Measurements from ENCODE around the gene CADPS2. TPM values are rescaled to one million over a fixed set of nuclear protein-coding genes. Genes with fewer than 3 reads are reported as not detected.

Gene CADPS2
- total and polyA plus RNA-seq, 8 donors, result 7.0 to 57.8 (median 29.7) TPM

DNA sequence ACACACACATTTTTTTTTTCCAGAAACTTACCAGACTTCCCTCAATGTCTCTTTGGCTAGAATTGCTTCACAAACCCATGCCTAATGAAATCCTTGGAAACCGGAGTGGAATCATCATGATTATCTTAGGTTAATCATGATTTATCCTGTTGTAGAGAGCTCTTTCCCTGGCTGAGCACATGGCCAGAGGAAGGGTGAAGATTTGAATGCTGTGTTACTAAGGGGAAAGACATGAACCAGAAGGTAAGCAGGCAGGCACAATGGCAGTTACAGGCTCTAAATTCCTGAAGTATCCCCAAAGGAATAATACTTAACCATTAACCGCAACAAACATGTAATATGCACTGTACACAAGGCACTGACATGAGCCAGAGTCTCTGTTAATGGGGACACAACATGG lies 179.4 kb downstream of the CADPS2 start:
- intact Hi-C loops (cut with DNase I; ENCODE audit: low total_unique reads), result no loop called here
- DNase-seq, result no peak
- H3K9me3 ChIP-seq, result no peaks in the 10 kb centered on the region
- H3K36me3 ChIP-seq, result peaks cover 0 to 4% (median 0%) of the 10 kb centered on the region in 4 donors
- no peak for TF ChIP-seq POLR2A (IDR thresholded peaks at IDR 0.05)
- TF ChIP-seq EP300 (IDR thresholded peaks at IDR 0.05), result no peak
- TF ChIP-seq, protein P1, sequence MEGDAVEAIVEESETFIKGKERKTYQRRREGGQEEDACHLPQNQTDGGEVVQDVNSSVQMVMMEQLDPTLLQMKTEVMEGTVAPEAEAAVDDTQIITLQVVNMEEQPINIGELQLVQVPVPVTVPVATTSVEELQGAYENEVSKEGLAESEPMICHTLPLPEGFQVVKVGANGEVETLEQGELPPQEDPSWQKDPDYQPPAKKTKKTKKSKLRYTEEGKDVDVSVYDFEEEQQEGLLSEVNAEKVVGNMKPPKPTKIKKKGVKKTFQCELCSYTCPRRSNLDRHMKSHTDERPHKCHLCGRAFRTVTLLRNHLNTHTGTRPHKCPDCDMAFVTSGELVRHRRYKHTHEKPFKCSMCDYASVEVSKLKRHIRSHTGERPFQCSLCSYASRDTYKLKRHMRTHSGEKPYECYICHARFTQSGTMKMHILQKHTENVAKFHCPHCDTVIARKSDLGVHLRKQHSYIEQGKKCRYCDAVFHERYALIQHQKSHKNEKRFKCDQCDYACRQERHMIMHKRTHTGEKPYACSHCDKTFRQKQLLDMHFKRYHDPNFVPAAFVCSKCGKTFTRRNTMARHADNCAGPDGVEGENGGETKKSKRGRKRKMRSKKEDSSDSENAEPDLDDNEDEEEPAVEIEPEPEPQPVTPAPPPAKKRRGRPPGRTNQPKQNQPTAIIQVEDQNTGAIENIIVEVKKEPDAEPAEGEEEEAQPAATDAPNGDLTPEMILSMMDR (IDR thresholded peaks at IDR 0.05), result no peak
- no peak for TF ChIP-seq POLR2AphosphoS5 (IDR thresholded peaks at IDR 0.05)
- H3K27me3 ChIP-seq, result no peaks in the 10 kb centered on the region
- no peak overlapping the region for H3K27ac ChIP-seq
- H3K4me1 ChIP-seq, result no peaks in the 10 kb centered on the region
- H3K4me3 ChIP-seq, result no peak overlapping the region
- WGBS, 5 donors, result 72 to 92% (median 87%) methylated on average over 2 of the region's 2 CpGs

DNA sequence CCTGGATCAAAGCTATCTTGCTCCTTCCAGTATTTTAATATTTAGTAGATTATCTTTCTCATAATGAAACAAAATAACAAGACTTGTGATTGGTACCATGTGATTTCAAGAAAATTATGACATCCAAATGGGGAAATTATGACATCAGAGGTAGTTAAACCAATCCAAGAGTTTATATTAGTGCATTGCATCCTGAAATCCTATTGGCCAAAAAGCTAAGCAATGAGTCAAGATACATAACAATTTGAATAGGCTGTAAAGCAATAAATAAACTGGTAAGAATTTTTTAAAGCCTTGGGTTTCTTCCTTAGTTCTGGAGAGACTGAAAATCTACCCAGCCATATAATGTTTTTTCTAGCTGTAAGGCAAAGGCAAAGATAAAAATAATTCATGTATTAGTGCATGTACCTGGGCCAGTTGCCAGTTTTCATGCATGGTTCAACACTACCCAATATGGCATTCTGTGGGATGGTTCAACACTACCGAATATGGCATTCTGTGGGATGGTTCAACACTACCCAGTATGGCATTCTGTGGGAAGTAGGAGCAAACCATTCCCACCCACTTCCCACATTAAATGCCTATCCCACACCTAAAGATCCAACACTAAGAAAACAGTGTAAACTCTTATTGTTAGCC lies 183.3 kb downstream of the CADPS2 start, which contains the start of gene RNF148:
TSS of gene RNF148 (minus strand) at position 51 of the 639 bp plus-strand sequence. CDS start 172 bp downstream, outside the sequence.
- no peak for DNase-seq
- TF ChIP-seq, protein P1 (IDR thresholded peaks at IDR 0.05), result no peak
- TF ChIP-seq POLR2A (IDR thresholded peaks at IDR 0.05) (no peak), EP300 (IDR thresholded peaks at IDR 0.05) (no peak), POLR2AphosphoS5 (IDR thresholded peaks at IDR 0.05) (no peak)
- H3K36me3 ChIP-seq, result peaks cover 0 to 6% (median 0%) of the 10 kb centered on the region in 4 donors
- 86 to 97% (median 92%) methylated on average over 1 of the region's 1 CpG for WGBS, 5 donors
- H3K27me3 ChIP-seq, result no peaks in the 10 kb centered on the region
- no peak within 1 kb of the TSS for H3K27ac ChIP-seq
- intact Hi-C loops (cut with DNase I; ENCODE audit: low total_unique reads), result no loop called here
- H3K9me3 ChIP-seq, result no peaks in the 10 kb centered on the region
- no peaks in the 10 kb centered on the region for H3K4me1 ChIP-seq
- no peak within 1 kb of the TSS for H3K4me3 ChIP-seq

DNA sequence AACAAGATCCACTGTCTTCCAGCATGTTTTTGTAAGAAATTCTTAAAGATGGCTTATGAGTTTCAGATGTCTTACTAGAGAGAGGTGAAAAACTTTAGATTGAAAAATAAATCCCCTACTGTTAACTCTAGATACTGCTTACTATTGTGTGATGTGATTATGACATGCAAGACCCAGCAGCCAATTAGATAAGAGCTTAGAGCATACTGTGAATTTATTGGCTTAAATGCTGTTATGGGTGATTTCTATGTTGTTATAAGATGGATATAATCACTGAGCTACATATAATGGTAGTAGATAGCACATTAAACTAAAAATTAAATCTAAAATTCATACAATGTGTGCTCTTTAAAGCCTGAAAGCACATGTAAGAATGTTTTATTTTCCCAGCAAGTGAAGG lies 187.2 kb downstream of the CADPS2 start, which contains the start of gene RNF133:
TSS of gene RNF133 (minus strand) at position 101 of the 400 bp plus-strand sequence. CDS start 199 bp downstream, outside the sequence.
- H3K9me3 ChIP-seq, result no peaks in the 10 kb centered on the region
- H3K27ac ChIP-seq, result no peak within 1 kb of the TSS
- DNase-seq, result no peak
- intact Hi-C loops (cut with DNase I; ENCODE audit: low total_unique reads), result no loop called here
- H3K36me3 ChIP-seq, result peaks cover 0 to 6% (median 0%) of the 10 kb centered on the region in 4 donors
- H3K4me1 ChIP-seq, result no peaks in the 10 kb centered on the region
- no peak within 1 kb of the TSS for H3K4me3 ChIP-seq
- H3K27me3 ChIP-seq, result no peaks in the 10 kb centered on the region
- TF ChIP-seq POLR2AphosphoS5 (IDR thresholded peaks at IDR 0.05) (no peak), POLR2A (IDR thresholded peaks at IDR 0.05) (no peak), EP300 (IDR thresholded peaks at IDR 0.05) (no peak)
- TF ChIP-seq, protein P1 (IDR thresholded peaks at IDR 0.05), result no peak

DNA sequence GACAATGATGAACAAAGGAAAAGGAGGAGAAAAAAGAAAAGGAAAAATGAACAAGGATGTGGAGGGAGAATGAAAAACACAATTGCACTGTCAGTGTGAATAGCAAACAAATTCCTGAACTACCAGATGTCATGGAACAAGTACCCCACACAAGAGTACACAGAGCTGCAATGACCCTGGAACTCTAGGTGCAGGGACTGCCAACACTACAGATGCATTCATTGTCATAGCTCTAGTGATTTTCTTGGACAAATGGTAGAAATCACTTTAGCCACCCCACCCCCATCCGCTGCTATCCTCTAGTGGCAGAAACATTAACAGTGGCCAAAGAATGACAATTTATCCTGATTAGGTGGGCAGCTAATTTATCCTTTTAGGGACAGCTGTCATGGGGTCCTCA lies 190.4 kb downstream of the CADPS2 start:
- TF ChIP-seq POLR2AphosphoS5 (IDR thresholded peaks at IDR 0.05) (no peak), EP300 (IDR thresholded peaks at IDR 0.05) (no peak), POLR2A (IDR thresholded peaks at IDR 0.05) (no peak)
- TF ChIP-seq, protein P1 (IDR thresholded peaks at IDR 0.05), result no peak
- DNase-seq, result no peak
- 81 to 95% (median 89%) methylated on average over 1 of the region's 1 CpG for WGBS, 5 donors
- Histone ChIP-seq H3K36me3 (no peaks in the 10 kb centered on the region), H3K9me3 (no peaks in the 10 kb centered on the region), H3K4me3 (no peak overlapping the region), H3K4me1 (no peaks in the 10 kb centered on the region), H3K27ac (no peak overlapping the region), H3K27me3 (no peaks in the 10 kb centered on the region)
- intact Hi-C loops (cut with DNase I; ENCODE audit: low total_unique reads), result no loop called here
